Prostate gland (tissue), 2 donors: Measurements from ENCODE around the gene PODXL2.

Experiments
- POLR2AphosphoS5 ChIP-seq: sonication (generic); formaldehyde crosslinking; IDR thresholded peaks from one replicate; pipeline ENCODE4 v1.6.1; 2017; ENCODE audit warnings: antibody characterized with exemption
- TF ChIP-seq, protein P1 (sequence below), 4 experiments: fragments of 200-600 bp in 2 of 4; fragments of 450-650 bp in 2 of 4; sonication (generic) in 2 of 4; IDR thresholded peaks; 1 replicate in 3 of 4; 2 replicates in 1 of 4; pipeline ENCODE4 v1.5.1; 2016 to 2019; ENCODE audit warnings: antibody characterized with exemption in 4 of 4, mild to moderate bottlenecking in 2 of 4, moderate library complexity in 2 of 4

DNA sequence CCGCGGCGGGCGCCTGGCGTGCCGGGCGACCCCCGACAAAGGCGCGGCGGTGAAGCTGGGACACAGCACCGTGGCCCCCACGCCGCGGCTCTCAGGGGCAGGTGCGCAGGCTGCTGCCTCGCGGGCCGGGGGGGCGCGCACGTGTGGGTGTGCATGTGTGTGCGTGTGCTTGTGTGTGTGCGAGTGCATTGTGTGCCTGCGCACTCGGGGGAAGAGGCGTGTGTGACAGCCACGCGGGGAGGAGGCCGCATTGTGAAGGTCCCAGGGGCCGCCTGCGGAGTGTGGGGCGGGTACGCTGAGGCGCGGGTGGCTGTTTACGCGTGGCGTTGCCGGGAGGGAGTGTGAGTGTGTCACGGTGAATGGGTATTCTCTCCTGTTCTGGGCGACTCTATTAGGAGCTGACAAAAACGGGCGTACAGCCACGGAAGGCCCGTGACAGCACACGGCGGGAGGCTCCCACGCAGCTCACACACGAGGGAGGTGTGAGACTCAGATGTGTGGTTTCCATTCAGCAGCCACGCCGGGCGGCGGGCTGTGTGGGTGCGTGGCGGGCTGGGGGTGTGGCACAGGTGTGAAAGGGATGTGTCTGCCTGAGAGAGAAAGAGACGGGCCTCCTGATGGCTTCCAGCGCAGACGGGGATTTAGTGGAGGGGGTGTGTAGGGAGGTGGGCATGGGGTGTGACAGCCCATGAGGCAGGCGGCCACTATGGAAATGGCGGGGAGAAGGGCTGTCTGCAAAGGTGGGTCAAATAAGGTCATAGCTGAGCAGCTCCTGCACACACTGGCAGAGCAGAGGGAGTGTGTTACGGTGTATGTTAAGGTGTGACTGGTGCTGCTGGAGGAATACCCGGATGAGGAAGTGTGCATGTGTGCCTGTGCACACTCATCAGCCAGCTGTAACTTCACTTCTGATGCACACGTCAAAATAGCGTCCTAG, 750 bp downstream of the PODXL2 start:
- TF ChIP-seq, protein P1, sequence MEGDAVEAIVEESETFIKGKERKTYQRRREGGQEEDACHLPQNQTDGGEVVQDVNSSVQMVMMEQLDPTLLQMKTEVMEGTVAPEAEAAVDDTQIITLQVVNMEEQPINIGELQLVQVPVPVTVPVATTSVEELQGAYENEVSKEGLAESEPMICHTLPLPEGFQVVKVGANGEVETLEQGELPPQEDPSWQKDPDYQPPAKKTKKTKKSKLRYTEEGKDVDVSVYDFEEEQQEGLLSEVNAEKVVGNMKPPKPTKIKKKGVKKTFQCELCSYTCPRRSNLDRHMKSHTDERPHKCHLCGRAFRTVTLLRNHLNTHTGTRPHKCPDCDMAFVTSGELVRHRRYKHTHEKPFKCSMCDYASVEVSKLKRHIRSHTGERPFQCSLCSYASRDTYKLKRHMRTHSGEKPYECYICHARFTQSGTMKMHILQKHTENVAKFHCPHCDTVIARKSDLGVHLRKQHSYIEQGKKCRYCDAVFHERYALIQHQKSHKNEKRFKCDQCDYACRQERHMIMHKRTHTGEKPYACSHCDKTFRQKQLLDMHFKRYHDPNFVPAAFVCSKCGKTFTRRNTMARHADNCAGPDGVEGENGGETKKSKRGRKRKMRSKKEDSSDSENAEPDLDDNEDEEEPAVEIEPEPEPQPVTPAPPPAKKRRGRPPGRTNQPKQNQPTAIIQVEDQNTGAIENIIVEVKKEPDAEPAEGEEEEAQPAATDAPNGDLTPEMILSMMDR (IDR thresholded peaks at IDR 0.05), result no peak
- no peak for TF ChIP-seq POLR2AphosphoS5
